Type B pancreatic cell (in vitro differentiated cells): ENCODE data around the gene LINC01488. TPM values are rescaled to one million over a fixed set of nuclear protein-coding genes. Genes with fewer than 3 reads are reported as not detected.

Experiments
- DNase-seq: peaks from one replicate; pipeline ENCODE4 v3.0.0; 2021; ENCODE audit warnings: mixed read lengths; ENCODE audit not compliant: unreplicated experiment; ENCODE audit errors: extremely low spot score
- H3K27ac Mint-ChIP-seq: 2 replicates; pipeline ENCODE4 v1.8.0; 2021; ENCODE audit warnings: mild to moderate bottlenecking, mixed read lengths
- H3K27me3 Mint-ChIP-seq: 2 replicates; pipeline ENCODE4 v1.8.0; 2021; ENCODE audit warnings: mixed read lengths
- H3K36me3 Mint-ChIP-seq: 2 replicates; pipeline ENCODE4 v1.8.0; 2021; ENCODE audit warnings: mixed read lengths
- H3K4me1 Mint-ChIP-seq: one replicate; pipeline ENCODE4 v1.8.0; 2021; ENCODE audit warnings: mixed read lengths; ENCODE audit not compliant: unreplicated experiment
- H3K4me3 Mint-ChIP-seq: 2 replicates; pipeline ENCODE4 v1.8.0; 2021; ENCODE audit warnings: mild to moderate bottlenecking, mixed read lengths
- H3K9me3 Mint-ChIP-seq: 2 replicates; pipeline ENCODE4 v1.8.0; 2021; ENCODE audit warnings: mixed read lengths
- CTCF ChIP-seq: fragments of 200-600 bp; sonication (generic); conservative IDR thresholded peaks from 2 replicates; pipeline ENCODE4 v1.5.0; 2021; ENCODE audit warnings: antibody characterized with exemption, mild to moderate bottlenecking
- total RNA-seq: library from RNA; stranded (reverse); gene quantifications from 2 replicates; pipeline ENCODE4 v1.2.1, GENCODE V29; 2021; ENCODE audit warnings: low replicate concordance

LINC01488 gene
- total RNA-seq, 1 donor from 2014 or later: not detected

GRCh38 chr11:69531071-69531716 lies 49.7 kb downstream of the LINC01488 start:
- Mint-ChIP-seq H3K27ac (no peak overlapping the region), H3K9me3 (no peaks in the 10 kb centered on the region), H3K27me3 (peaks cover 12% of the 10 kb centered on the region), H3K4me3 (no peak overlapping the region), H3K36me3 (no peaks in the 10 kb centered on the region), H3K4me1 (peaks cover 4% of the 10 kb centered on the region)
- no peak for TF ChIP-seq CTCF
- DNase-seq: no peak

- H3K27me3 Mint-ChIP-seq: peaks cover 12% of the 10 kb centered on the region
- no peak for TF ChIP-seq CTCF
- H3K4me3 Mint-ChIP-seq: no peak overlapping the region
- no peaks in the 10 kb centered on the region for H3K9me3 Mint-ChIP-seq
- no peaks in the 10 kb centered on the region for H3K36me3 Mint-ChIP-seq
- H3K4me1 Mint-ChIP-seq: peaks cover 4% of the 10 kb centered on the region
- H3K27ac Mint-ChIP-seq: no peak overlapping the region
- no peak for DNase-seq
Measured at GRCh38 chr11:69531717-69532088, 50.2 kb downstream of the LINC01488 start.

- Mint-ChIP-seq H3K36me3 (no peaks in the 10 kb centered on the region), H3K4me1 (peaks cover 4% of the 10 kb centered on the region), H3K27ac (no peak overlapping the region), H3K4me3 (no peak overlapping the region), H3K9me3 (no peaks in the 10 kb centered on the region), H3K27me3 (peaks cover 15% of the 10 kb centered on the region)
- no peak for DNase-seq
- TF ChIP-seq CTCF: no peak
Measured at GRCh38 chr11:69533296-69534165, 52.1 kb downstream of the LINC01488 start.

- H3K4me3 Mint-ChIP-seq: no peak overlapping the region
- no peak for TF ChIP-seq CTCF
- no peaks in the 10 kb centered on the region for H3K36me3 Mint-ChIP-seq
- peaks cover 4% of the 10 kb centered on the region for H3K4me1 Mint-ChIP-seq
- no peak overlapping the region for H3K27ac Mint-ChIP-seq
- H3K9me3 Mint-ChIP-seq: no peaks in the 10 kb centered on the region
- no peak for DNase-seq
- peaks cover 15% of the 10 kb centered on the region for H3K27me3 Mint-ChIP-seq
Measured at GRCh38 chr11:69534166-69534530, 52.7 kb downstream of the LINC01488 start.

DNA sequence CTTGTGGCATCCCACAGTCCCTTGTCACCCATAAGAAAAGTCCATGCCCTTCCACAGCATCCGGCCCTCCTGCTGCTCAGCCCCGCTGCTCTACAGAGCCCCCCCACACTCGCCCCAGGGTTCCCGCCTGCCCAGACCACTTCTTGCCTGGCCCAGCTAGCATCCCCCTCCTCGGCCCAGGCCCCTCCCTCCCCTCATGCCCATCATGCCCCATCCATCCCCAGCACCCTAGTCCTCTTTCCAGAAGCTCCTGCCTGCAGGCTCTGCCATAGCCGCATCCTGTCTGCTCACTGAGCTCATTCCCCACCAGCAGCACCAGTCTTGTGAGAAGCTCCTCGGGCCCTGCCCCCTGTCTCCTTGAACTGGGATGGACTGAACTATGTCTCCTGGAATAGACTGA lies 54.4 kb downstream of the LINC01488 start:
- Mint-ChIP-seq H3K36me3 (no peaks in the 10 kb centered on the region), H3K4me1 (no peaks in the 10 kb centered on the region), H3K27ac (no peak overlapping the region), H3K4me3 (no peak overlapping the region), H3K9me3 (no peaks in the 10 kb centered on the region), H3K27me3 (peaks cover 11% of the 10 kb centered on the region)
- no peak for DNase-seq
- no peak for TF ChIP-seq CTCF
